K562 (cell line): ENCODE results near the gene NPIPB6. TPM values are rescaled to one million over a fixed set of nuclear protein-coding genes. Genes with fewer than 3 reads are reported as not detected.

Source experiments
- MCM2 ChIP-seq: fragments of 450-650 bp; IDR thresholded peaks from 2 replicates; pipeline ENCODE4 v1.6.1; 2017; ENCODE audit warnings: low read depth, mild to moderate bottlenecking
- MECOM ChIP-seq: fragments of 250-450 bp; sonication (Bioruptor Pico); IDR thresholded peaks from 2 replicates; pipeline ENCODE4 v1.8.0; 2022; ENCODE audit warnings: inconsistent platforms
- PHF20 ChIP-seq: fragments of 450-650 bp; IDR thresholded peaks from 2 replicates; pipeline ENCODE4 v1.6.1; 2018; ENCODE audit not compliant: partially characterized antibody
- PRPF4 ChIP-seq: fragments of 200-400 bp; formaldehyde crosslinking; IDR thresholded peaks from one replicate; pipeline ENCODE4 v1.6.1; 2017; ENCODE audit warnings: low read length, low read depth, mild to moderate bottlenecking; ENCODE audit not compliant: insufficient read depth, poor library complexity, severe bottlenecking
- TEAD4 ChIP-seq, 2 experiments: sonication (generic) in 1 of 2; formaldehyde crosslinking in 1 of 2; IDR thresholded peaks; 2 replicates each; pipeline versions ENCODE4 v1.6.1 to v1.8.0; 2012 to 2022; ENCODE audit warnings: borderline replicate concordance in 1 of 2, inconsistent platforms in 1 of 2, low read length in 1 of 2, mild to moderate bottlenecking in 1 of 2, missing genetic modification reagents in 1 of 2
- ZNF175 ChIP-seq: fragments of 200-800 bp; sonication (Bioruptor generic); IDR thresholded peaks from 2 replicates; pipeline ENCODE4 v1.6.1; 2016; ENCODE audit warnings: low read depth, mild to moderate bottlenecking, missing genetic modification characterization, missing compliant biosample characterization
- ZNF780A ChIP-seq: fragments of 250-450 bp; sonication (Bioruptor Pico); IDR thresholded peaks from 2 replicates; pipeline ENCODE4 v1.5.0; 2021; ENCODE audit warnings: mild to moderate bottlenecking
- polyA plus RNA-seq, 8 experiments: library from polyadenylated mRNA; depleted of rRNA in 4 of 8; stranded (reverse) in 5 of 8; unstranded in 3 of 8; fragments of >200 nt; fragmentation: Nextera tagmentation in 2 of 8; fragmentation: Illumina TruSeq in 1 of 8; extraction: Ambion mirVana in 2 of 8; extraction: Trizol in 1 of 8; gene quantifications; 2 replicates each; pipeline versions ENCODE4 v1.2.1 to v1.2.3, GENCODE V29; 2011 to 2014; ENCODE audit warnings: inconsistent platforms in 1 of 8, missing spikeins in 1 of 8
- total RNA-seq, 7 experiments: library from RNA; depleted of rRNA in 6 of 7; stranded (reverse); fragments of >200 nt in 6 of 7; fragmentation: Illumina TruSeq in 2 of 7; extraction: Trizol in 2 of 7; gene quantifications; 2 replicates each; pipeline versions ENCODE4 v1.2.1 to v1.2.3, GENCODE V29; 2011 to 2021; ENCODE audit warnings: low replicate concordance in 1 of 7
- TF ChIP-seq, protein P1 (sequence below): sonication (generic); formaldehyde crosslinking; IDR thresholded peaks from 2 replicates; pipeline ENCODE4 v1.8.1; 2023; ENCODE audit warnings: missing genetic modification reagents, mild to moderate bottlenecking, borderline replicate concordance
- TF ChIP-seq, protein P2 (sequence below), 2 experiments: fragments of 250-450 bp in 1 of 2; fragments of 450-650 bp in 1 of 2; sonication (Bioruptor Pico) in 1 of 2; IDR thresholded peaks; 2 replicates each; pipeline versions ENCODE4 v1.6.1 to v1.8.0; 2016 to 2021; ENCODE audit warnings: mild to moderate bottlenecking in 2 of 2, moderate library complexity in 2 of 2, missing compliant biosample characterization in 1 of 2, missing genetic modification characterization in 1 of 2
- TF ChIP-seq, protein P3 (sequence below), 3 experiments: fragments of 200-800 bp in 1 of 3; fragments of 250-450 bp in 1 of 3; fragments of 450-650 bp in 1 of 3; sonication (Bioruptor Pico) in 1 of 3; sonication (Bioruptor generic) in 1 of 3; formaldehyde crosslinking in 1 of 3; IDR thresholded peaks; 2 replicates each; pipeline versions ENCODE4 v1.6.1 to v1.8.0; 2016 to 2022; ENCODE audit warnings: mild to moderate bottlenecking in 2 of 3, missing genetic modification characterization in 2 of 3, missing compliant biosample characterization in 1 of 3, moderate library complexity in 1 of 3

NPIPB6 gene
- total and polyA plus RNA-seq, 9 of the 15 experiments (the other 6 are each of a cell fraction or from before 2014, with no cell fraction given) = 0.03 to 0.91 (median 0.40) TPM; not detected in 1

DNA sequence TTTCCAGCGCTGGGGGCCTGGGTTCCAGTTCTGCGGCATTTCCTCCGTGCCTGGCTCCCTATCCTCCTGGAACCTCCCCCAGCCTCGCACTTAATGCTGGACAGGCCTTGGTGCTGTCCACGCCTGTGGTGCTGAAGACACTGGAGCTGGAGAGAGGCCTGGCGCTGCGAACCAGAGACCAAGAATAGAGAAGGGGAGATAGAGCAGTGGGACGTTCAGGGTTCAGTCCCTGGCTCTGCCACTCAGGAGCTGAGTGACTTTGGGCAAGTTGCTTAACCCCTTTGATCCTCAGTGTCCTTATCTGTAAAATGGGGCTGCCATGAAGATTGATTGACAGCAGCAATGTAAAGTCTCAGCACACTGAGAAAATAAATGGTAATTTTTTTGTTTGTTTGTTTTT, 59.1 kb downstream of the NPIPB6 start (continued):
- TF ChIP-seq, protein P1, sequence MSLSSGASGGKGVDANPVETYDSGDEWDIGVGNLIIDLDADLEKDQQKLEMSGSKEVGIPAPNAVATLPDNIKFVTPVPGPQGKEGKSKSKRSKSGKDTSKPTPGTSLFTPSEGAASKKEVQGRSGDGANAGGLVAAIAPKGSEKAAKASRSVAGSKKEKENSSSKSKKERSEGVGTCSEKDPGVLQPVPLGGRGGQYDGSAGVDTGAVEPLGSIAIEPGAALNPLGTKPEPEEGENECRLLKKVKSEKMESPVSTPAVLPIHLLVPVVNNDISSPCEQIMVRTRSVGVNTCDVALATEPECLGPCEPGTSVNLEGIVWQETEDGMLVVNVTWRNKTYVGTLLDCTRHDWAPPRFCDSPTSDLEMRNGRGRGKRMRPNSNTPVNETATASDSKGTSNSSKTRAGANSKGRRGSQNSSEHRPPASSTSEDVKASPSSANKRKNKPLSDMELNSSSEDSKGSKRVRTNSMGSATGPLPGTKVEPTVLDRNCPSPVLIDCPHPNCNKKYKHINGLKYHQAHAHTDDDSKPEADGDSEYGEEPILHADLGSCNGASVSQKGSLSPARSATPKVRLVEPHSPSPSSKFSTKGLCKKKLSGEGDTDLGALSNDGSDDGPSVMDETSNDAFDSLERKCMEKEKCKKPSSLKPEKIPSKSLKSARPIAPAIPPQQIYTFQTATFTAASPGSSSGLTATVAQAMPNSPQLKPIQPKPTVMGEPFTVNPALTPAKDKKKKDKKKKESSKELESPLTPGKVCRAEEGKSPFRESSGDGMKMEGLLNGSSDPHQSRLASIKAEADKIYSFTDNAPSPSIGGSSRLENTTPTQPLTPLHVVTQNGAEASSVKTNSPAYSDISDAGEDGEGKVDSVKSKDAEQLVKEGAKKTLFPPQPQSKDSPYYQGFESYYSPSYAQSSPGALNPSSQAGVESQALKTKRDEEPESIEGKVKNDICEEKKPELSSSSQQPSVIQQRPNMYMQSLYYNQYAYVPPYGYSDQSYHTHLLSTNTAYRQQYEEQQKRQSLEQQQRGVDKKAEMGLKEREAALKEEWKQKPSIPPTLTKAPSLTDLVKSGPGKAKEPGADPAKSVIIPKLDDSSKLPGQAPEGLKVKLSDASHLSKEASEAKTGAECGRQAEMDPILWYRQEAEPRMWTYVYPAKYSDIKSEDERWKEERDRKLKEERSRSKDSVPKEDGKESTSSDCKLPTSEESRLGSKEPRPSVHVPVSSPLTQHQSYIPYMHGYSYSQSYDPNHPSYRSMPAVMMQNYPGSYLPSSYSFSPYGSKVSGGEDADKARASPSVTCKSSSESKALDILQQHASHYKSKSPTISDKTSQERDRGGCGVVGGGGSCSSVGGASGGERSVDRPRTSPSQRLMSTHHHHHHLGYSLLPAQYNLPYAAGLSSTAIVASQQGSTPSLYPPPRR (CRISPR knock-in tag) = no peak
- no peak for TF ChIP-seq MECOM (CRISPR knock-in tag)
- no peak for TF ChIP-seq ZNF780A (CRISPR knock-in tag)
- TF ChIP-seq, protein P2, sequence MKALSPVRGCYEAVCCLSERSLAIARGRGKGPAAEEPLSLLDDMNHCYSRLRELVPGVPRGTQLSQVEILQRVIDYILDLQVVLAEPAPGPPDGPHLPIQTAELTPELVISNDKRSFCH (CRISPR knock-in tag; IDR thresholded peaks at IDR 0.05) = no peak
- TF ChIP-seq, protein P2 (tag; IDR thresholded peaks at IDR 0.05) = no peak
- no peak for TF ChIP-seq TEAD4 (IDR thresholded peaks at IDR 0.05; ENCODE audit: low read length)
- 0 out of 2 replicates have a peak, but pooled peaks have one; percentile 54 for TF ChIP-seq TEAD4 (CRISPR knock-in tag; IDR thresholded peaks at IDR 0.05; ENCODE audit: borderline replicate concordance)
- no peak for TF ChIP-seq MCM2
- no peak for TF ChIP-seq PRPF4
- no peak for TF ChIP-seq PHF20
- TF ChIP-seq ZNF175 (CRISPR knock-in tag) = 0 out of 2 replicates have a peak, but pooled peaks have one; percentile 57
- TF ChIP-seq, protein P3, sequence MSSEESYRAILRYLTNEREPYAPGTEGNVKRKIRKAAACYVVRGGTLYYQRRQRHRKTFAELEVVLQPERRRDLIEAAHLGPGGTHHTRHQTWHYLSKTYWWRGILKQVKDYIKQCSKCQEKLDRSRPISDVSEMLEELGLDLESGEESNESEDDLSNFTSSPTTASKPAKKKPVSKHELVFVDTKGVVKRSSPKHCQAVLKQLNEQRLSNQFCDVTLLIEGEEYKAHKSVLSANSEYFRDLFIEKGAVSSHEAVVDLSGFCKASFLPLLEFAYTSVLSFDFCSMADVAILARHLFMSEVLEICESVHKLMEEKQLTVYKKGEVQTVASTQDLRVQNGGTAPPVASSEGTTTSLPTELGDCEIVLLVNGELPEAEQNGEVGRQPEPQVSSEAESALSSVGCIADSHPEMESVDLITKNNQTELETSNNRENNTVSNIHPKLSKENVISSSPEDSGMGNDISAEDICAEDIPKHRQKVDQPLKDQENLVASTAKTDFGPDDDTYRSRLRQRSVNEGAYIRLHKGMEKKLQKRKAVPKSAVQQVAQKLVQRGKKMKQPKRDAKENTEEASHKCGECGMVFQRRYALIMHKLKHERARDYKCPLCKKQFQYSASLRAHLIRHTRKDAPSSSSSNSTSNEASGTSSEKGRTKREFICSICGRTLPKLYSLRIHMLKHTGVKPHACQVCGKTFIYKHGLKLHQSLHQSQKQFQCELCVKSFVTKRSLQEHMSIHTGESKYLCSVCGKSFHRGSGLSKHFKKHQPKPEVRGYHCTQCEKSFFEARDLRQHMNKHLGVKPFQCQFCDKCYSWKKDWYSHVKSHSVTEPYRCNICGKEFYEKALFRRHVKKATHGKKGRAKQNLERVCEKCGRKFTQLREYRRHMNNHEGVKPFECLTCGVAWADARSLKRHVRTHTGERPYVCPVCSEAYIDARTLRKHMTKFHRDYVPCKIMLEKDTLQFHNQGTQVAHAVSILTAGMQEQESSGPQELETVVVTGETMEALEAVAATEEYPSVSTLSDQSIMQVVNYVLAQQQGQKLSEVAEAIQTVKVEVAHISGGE (CRISPR knock-in tag; IDR thresholded peaks at IDR 0.05) = 0 out of 6 replicates have a peak, but pooled peaks of 1 of the 3 experiments have one; percentile 21
- TF ChIP-seq, all 486 proteins: peak for 73
